Measurements from ENCODE around the gene GSTA2.

GSTA2 gene

GRCh38 chr6:52741872-52742271 lies 21.4 kb downstream of the GSTA2 start:
- TF ChIP-seq CTCF (conservative IDR thresholded peaks at IDR 0.05; ENCODE audit: low read depth, low read length) = no peak
- H3K79me2 ChIP-seq (ENCODE audit: insufficient read depth, low read depth) = no peaks in the 10 kb centered on the region
- H3K36me3 ChIP-seq (ENCODE audit: insufficient read depth) = no peaks in the 10 kb centered on the region
- no peaks in the 10 kb centered on the region for H3K27me3 ChIP-seq (ENCODE audit: insufficient read depth, low read depth)
- H3K4me2 ChIP-seq = no peak overlapping the region
- no peak overlapping the region for H3K9ac ChIP-seq
- no peak overlapping the region for H2AFZ ChIP-seq (ENCODE audit: low read depth)
- no peaks in the 10 kb centered on the region for H4K20me1 ChIP-seq (ENCODE audit: insufficient read depth)
- H3K27ac ChIP-seq = no peak overlapping the region
- H3K4me3 ChIP-seq (IDR thresholded peaks at IDR 0.05; ENCODE audit: insufficient read depth, low read depth, low read length) = no peak overlapping the region
- no peaks in the 10 kb centered on the region for H3K4me1 ChIP-seq (ENCODE audit: low read depth, poor library complexity, severe bottlenecking)

GRCh38 chr6:52739627-52740026 lies 23.6 kb downstream of the GSTA2 start:
- no peaks in the 10 kb centered on the region for H3K4me1 ChIP-seq (ENCODE audit: low read depth, poor library complexity, severe bottlenecking)
- H3K4me2 ChIP-seq = no peak overlapping the region
- no peaks in the 10 kb centered on the region for H4K20me1 ChIP-seq (ENCODE audit: insufficient read depth)
- H3K36me3 ChIP-seq (ENCODE audit: insufficient read depth) = no peaks in the 10 kb centered on the region
- H3K79me2 ChIP-seq (ENCODE audit: insufficient read depth, low read depth) = no peaks in the 10 kb centered on the region
- H3K27ac ChIP-seq = no peak overlapping the region
- no peak overlapping the region for H2AFZ ChIP-seq (ENCODE audit: low read depth)
- H3K27me3 ChIP-seq (ENCODE audit: insufficient read depth, low read depth) = no peaks in the 10 kb centered on the region
- TF ChIP-seq CTCF (conservative IDR thresholded peaks at IDR 0.05; ENCODE audit: low read depth, low read length) = no peak
- H3K4me3 ChIP-seq (IDR thresholded peaks at IDR 0.05; ENCODE audit: insufficient read depth, low read depth, low read length) = no peak overlapping the region
- no peak overlapping the region for H3K9ac ChIP-seq

GRCh38 chr6:52739134-52739533 lies 24.1 kb downstream of the GSTA2 start:
- no peaks in the 10 kb centered on the region for H3K4me1 ChIP-seq (ENCODE audit: low read depth, poor library complexity, severe bottlenecking)
- H3K4me3 ChIP-seq (IDR thresholded peaks at IDR 0.05; ENCODE audit: insufficient read depth, low read depth, low read length) = no peak overlapping the region
- H4K20me1 ChIP-seq (ENCODE audit: insufficient read depth) = no peaks in the 10 kb centered on the region
- H3K4me2 ChIP-seq = no peak overlapping the region
- no peak for TF ChIP-seq CTCF (conservative IDR thresholded peaks at IDR 0.05; ENCODE audit: low read depth, low read length)
- H3K27me3 ChIP-seq (ENCODE audit: insufficient read depth, low read depth) = no peaks in the 10 kb centered on the region
- H3K79me2 ChIP-seq (ENCODE audit: insufficient read depth, low read depth) = no peaks in the 10 kb centered on the region
- H3K27ac ChIP-seq = no peak overlapping the region
- no peak overlapping the region for H2AFZ ChIP-seq (ENCODE audit: low read depth)
- H3K9ac ChIP-seq = no peak overlapping the region
- H3K36me3 ChIP-seq (ENCODE audit: insufficient read depth) = no peaks in the 10 kb centered on the region

GRCh38 chr6:52736145-52736544 lies 27.1 kb downstream of the GSTA2 start:
- Histone ChIP-seq H3K4me1 (ENCODE audit: low read depth, poor library complexity, severe bottlenecking) (no peaks in the 10 kb centered on the region), H3K79me2 (ENCODE audit: insufficient read depth, low read depth) (no peaks in the 10 kb centered on the region), H3K27me3 (ENCODE audit: insufficient read depth, low read depth) (no peaks in the 10 kb centered on the region), H3K4me2 (no peak overlapping the region), H3K4me3 (IDR thresholded peaks at IDR 0.05; ENCODE audit: insufficient read depth, low read depth, low read length) (no peak overlapping the region), H3K36me3 (ENCODE audit: insufficient read depth) (no peaks in the 10 kb centered on the region), H4K20me1 (ENCODE audit: insufficient read depth) (no peaks in the 10 kb centered on the region), H3K9ac (no peak overlapping the region), H3K27ac (no peak overlapping the region), H2AFZ (ENCODE audit: low read depth) (no peak overlapping the region)
- no peak for TF ChIP-seq CTCF (conservative IDR thresholded peaks at IDR 0.05; ENCODE audit: low read depth, low read length)

GRCh38 chr6:52735071-52735470 lies 28.2 kb downstream of the GSTA2 start:
- Histone ChIP-seq H3K27me3 (ENCODE audit: insufficient read depth, low read depth) (no peaks in the 10 kb centered on the region), H3K9ac (no peak overlapping the region), H4K20me1 (ENCODE audit: insufficient read depth) (no peaks in the 10 kb centered on the region), H3K4me3 (IDR thresholded peaks at IDR 0.05; ENCODE audit: insufficient read depth, low read depth, low read length) (no peak overlapping the region), H3K4me1 (ENCODE audit: low read depth, poor library complexity, severe bottlenecking) (no peaks in the 10 kb centered on the region), H3K4me2 (no peak overlapping the region), H3K36me3 (ENCODE audit: insufficient read depth) (no peaks in the 10 kb centered on the region), H2AFZ (ENCODE audit: low read depth) (no peak overlapping the region), H3K27ac (no peak overlapping the region), H3K79me2 (ENCODE audit: insufficient read depth, low read depth) (no peaks in the 10 kb centered on the region)
- no peak for TF ChIP-seq CTCF (conservative IDR thresholded peaks at IDR 0.05; ENCODE audit: low read depth, low read length)
